Measurements from ENCODE around the gene SPDYE2.
"Not testable (repeated sequence)": the region's sequence is repeated elsewhere in the genome, so short reads cannot be mapped to it uniquely, and the experiment has no call there.

SPDYE2 gene

DNA sequence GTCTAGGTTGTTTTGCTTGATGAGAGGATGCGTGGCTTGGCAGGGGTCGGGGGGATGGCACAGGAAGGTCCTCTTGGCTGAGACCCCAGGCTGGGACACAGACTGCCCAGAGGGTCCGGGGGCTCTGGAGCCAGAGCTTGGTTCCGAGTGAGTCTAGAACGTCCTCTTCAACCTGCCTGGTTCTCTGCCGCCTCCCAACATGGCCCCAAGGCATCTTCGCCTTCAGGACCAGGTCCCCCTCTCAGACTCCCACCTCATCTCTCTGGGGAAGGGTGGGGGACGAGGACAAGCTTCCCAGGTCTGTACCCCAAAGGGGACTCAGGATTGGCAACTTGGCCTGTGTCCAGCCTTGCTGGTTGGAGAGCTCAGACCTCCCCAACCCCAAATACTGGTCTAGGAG, 8.9 kb upstream of the SPDYE2 start:
- not testable (repeated sequence) for DNase-seq

DNA sequence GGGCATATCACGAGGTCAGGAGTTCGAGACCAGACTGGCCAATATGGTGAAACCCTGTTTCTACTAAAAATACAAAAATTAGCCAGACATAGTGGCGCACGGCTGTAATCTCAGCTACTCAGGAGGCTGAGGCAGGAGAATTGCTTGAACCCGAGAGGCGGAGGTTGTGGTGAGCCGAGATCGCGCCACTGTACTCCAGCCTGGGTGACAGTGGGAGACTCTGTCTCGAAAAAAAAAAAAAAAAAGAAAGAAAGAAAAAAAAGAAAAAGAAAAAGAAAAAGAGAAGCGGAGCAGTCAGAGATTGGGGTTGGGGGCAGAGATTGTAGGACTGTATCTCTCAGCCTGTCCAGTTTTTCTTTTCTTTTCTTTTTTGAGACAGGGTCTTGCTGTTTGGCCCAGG, 8.3 kb upstream of the SPDYE2 start:
- not testable (repeated sequence) for DNase-seq

DNA sequence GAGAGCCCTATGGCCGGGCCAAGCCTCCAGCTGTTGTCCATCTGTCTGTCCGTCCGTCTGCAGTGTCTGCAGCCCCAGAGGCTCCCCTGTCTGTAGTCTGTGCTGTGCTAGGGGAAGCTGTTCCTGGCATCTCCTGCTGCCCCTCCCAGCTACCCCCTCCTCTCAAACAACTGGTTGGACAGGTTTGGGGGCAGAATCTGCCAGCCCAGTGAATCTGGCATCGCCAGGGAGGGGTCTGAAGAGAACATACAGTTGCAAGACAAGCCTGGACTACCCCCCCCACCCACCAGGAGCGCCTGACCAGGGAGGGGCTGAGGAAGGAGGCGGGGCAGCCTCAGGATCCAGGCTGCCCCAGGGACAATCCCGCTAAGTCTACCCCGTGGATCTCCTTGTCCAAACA, 7.4 kb upstream of the SPDYE2 start, which contains the start of gene UPK3BL2:
Gene UPK3BL2, minus strand, starts transcription at position 101 of the 400 bp plus-strand sequence. Its CDS starts 60 bp downstream, at position 41.
- DNase-seq: not testable (repeated sequence)

DNA sequence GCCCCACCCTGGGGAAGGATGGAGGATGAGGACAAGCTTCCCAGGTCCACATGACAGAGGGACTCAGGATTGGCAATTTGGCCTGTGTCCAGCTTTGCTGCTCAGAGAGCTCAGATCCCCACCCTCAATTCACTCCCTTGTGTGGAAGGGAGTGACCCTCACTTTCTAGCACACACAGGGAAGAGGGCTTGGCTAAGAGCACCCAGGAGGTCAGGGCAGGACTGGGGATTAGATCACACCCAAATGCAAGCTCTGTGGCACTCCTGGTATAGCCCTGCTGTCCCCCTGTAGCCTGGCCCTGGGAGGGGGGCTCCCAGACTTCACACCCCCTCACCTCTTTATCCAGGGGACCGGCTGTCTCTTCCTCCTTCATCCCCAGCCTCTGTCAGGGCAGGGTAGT, 6.7 kb upstream of the SPDYE2 start:
- DNase-seq: not testable (repeated sequence)

DNA sequence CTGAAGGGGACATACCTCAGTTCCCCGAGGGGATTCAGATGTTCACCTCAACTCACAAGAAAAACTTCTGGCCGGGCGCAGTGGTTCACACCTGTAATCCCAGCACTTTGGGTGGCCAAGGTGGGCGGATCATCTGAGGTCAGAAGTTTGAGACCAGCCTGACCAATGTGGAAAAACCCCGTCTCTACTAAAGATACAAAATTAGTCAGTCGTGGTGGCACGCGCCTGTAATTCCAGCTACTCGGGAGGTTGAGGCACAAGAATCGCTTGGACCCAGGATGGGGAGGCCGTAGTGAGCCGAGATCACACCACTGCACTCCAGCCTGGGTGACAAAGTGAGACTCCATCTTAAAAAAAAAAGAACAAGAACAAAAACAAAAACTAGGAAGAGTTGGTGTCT, 5.7 kb upstream of the SPDYE2 start:
- DNase-seq: not testable (repeated sequence)

DNA sequence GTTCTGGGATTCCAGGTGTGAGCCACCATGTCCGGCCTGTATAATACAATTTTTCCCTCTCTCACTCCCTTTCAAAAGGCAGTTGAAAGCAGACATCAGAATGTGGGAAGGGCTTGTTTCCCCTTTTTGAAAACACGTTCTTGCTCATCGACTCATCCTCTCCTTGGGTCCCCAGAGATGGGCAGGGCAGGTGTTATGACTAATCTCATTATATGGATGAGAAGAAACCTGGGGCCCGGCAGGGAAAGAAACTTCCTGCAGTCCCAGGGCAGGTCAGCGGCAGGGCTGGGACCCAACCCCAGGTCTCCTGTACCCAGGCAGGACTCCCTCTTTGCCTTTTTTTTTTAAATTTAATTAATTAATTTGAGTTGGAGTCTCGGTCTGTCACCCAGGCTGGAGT, 4.7 kb upstream of the SPDYE2 start:
- DNase-seq: not testable (repeated sequence)

DNA sequence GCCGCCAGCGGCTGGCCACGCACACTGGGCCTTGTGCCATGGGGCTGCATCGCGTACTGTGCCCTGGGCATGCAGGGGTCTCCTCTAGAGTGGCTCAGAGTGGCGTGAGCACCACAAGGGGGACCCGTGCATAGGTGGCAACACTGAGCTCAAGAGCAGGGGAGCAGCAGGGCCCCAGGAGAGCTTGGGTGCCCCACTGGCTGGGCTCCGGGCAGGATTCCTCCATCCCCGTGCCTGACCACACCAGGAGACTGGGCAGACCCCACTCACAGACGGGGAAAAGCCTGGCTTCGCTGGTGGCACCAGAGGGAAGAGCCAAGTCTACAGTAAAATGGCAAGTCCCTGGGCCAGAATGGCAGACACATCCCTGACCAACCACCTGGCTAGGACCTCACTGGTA, 17.6 kb downstream of the SPDYE2 start:
- not testable (repeated sequence) for DNase-seq

DNA sequence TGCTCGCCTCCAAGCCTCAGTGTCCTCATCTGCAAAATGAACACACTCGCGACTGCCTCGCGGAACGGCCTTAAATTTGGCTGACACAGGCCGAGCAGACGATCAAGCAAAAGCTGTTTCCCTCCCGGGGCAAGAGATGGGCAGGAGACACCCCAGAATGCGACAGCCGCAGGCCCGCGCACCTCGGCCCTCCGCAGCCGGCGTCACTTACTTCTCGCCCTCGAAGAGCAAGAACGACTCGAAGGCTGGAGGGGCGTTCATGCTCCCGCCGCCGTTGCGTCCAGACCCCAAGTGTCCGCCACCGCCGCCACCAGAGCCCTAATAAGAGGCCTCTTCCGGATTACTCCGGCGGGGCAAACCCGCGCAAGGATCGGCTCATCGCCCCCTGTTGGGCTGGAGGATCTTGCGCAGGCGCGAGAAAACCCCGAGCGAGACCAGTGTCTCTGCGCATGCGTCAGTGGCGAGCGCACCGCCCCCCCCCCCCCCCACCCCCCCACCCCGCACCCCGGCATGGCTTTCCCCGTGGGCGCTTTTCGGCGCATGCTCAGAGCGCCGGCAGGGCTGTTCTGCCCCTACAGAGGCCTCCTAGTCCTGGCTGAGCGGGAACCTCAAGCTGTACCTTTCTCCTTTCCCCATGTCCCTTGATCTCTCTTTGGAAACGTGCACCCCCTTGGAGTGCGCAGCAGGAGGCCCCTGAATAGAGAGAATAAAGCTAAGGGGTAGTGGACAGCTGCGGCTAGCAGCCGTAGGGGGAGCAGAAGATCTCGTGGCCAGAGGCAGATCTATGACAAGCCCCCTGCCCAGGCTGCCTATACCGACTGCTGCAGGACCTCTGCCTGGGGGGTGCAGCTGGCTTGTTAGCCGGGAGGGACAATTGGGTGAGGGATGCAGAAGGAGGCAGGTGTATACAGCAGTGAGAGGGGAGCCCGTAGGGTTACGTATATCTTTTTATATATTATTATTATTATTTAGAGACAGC, 21.5 kb downstream of the SPDYE2 start, which contains the start of gene POLR2J3:
Gene POLR2J3, minus strand, starts transcription at position 323 of the 979 bp plus-strand sequence. Its CDS starts 62 bp downstream, at position 261.
- DNase-seq: not testable (repeated sequence)

DNA sequence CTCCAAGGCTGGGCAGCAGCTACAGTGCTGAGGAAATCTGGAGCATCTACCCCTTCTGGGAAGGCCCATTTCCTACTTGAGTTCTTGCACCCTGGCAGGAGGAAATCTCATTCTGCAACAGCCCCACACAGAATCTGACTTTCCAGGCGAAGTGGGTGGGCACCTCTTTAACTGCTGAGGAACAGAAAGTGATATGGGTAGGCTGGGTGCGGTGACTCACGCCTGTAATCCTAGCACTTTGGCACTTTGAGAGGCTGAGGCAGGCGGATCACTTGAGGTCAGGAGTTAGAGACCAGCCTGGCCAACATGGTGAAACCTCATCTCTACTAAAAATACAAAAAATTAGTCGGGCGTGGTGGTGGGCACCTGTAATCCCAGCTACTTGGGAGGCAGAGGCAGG, 23.6 kb downstream of the SPDYE2 start:
- not testable (repeated sequence) for DNase-seq

DNA sequence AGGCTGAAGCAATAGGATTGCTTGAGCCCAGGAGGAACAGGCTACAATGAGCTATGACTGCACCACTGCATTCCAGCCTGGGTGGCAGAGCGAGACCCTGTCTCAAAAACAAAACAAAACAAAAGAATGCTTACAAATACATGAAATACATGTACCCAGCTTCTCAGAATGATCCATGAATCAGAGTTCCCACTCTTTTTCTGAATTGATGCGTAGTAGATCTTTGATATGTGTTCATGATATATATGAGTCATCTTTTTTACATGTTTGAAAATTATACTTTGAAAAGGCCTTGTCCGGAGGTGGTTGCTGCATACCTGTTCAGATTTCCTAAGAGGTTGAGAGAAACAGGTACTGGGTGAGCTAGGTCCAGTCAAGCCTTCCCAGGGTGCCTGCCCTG, 25.3 kb downstream of the SPDYE2 start:
- not testable (repeated sequence) for DNase-seq

DNA sequence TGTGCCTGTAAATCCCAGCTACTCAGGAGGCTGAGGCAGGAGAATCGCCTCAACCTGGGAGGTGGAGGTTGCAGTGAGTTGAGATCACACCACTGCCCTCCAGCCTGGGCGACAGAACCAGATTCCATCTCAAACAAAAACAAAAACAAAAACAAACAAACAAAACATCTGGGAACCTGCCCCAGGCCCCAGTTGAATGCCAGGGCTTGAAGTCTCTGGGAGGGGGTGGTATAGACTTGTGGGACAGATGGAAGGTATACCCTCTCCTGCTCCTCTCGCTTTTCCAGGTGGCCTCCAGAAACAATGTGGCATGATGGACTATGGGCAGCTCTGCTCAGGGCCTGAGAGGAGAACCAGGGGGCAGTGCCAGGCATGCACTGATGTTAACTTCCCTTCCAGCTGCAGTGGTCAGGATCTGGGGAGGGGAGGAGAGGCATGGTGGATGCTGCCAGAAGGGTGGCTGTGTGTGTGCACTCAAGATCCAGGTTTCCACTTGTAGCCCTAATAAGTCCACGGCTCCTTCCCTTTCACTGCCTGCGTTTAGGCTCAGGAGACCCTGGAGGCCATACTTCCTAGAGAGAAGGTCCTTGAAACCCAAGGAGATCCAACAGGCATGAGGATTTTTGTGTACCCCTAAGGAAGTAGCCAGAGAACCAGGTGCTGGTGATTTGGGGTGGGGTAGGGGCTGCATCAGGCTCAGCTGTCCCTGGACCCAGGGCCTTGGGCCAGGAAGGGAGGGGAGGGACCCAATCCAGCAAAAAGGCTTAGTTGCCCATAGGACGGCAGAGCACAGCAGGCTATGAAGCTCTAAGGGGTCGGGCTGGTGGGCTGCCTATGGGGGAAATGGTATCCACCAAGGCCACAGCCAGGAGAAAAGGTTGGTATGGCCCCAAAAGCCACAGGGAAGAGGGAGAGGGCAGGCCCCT, 26.6 kb downstream of the SPDYE2 start:
- not testable (repeated sequence) for DNase-seq

DNA sequence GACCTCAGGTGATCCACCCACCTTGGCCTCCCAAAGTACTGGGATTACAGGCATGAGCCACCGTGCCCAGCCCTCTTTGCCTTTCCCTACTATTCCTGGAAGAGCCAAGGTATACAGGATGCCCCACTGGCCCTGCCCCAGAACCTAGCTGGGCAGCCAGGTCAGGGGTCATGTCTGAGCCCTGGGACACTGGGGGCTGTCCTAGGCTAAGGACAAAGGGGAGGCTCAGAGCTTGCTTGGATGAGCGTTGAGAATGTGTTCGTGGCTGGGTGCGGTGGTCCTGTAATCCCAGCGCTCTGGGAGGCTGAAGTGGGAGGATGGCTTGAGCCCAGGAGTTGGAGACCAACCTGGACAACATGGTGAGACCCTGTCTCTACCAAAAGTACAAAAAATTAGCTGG, 27.5 kb downstream of the SPDYE2 start:
- DNase-seq: not testable (repeated sequence)

DNA sequence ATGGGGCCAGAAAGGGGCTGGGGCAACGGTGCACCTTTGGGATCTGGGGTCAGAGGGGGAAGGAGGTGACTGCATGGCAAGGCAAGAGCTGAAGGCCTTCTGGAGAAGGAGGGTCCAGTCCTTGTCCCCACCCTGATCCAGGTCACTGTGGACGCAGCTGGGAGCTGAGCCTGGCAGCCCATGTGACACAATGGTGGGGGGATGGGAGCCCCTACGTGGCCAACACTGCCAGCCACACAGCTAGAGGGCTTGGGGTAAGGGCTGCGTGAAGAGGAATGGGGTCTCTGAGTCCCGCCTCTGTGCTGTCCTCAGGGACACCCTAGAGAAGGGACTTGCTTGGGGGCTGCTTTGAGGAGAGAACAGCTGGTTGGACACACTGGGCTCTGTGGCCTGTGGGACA, 30.7 kb downstream of the SPDYE2 start:
- not testable (repeated sequence) for DNase-seq

DNA sequence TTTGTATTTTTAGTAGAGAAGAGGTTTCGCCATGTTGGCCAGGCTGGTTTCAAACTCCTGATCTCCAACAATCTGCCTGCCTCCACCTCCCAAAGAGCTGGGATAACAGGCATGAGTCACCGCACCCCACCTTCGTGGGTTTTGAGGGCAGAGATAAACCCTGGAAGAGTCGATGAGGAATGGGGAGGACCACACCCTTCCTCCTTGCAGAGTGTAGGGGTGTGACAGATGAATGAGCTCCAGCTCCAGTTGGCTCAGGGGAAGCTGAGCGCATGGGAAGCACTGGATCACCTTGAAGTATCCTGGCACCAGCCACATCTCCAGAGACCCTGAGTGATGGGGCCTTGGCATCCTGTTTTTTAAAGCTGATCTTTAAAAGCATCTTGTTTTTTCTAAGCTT, 32.5 kb downstream of the SPDYE2 start:
- not testable (repeated sequence) for DNase-seq

DNA sequence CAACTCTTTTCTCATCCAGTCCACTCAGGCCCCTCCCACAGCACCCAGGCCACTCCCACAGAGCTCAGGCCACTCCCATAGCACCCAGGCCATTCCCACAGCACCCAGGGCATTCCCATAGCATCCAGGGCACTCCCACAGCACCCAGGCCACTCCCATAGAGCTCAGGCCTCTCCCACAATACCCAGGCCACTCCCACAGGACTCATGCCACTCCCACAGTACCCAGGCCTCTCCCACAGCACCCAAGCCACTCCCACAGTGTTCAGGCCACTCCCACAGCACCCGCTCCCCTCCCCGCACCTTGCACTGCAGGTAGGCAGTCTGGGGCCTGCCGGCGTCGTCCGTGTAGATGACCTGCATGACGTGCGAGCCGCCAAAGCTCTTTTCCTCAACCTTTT, 38.8 kb downstream of the SPDYE2 start:
- not testable (repeated sequence) for DNase-seq

DNA sequence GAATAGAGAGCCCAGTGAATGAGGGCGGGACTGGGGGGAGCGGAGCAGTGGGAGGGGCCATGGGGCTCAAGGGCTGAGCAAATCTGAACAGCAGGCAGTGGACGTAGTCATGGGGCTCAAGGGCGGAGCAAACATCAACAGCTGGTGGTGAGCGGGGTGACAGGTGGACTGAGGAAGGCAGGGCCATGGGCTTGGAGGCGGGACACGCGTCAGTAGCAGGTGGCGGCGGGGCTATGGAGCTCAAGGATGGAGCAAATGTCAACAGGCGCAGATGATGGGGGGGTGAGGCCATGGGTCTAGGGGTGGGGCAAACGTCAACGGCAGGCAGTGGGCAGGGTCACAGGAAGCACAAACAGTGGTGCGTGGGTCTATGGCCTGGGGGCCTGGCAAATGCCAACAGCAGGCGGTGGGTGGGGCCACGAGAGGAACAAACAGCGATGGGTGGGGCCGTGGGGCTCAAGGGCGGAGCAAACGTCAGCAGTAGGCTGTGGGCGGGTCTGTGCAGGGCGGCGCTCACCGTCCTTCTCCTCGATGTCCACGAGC, 41.5 kb downstream of the SPDYE2 start:
- DNase-seq: not testable (repeated sequence)

DNA sequence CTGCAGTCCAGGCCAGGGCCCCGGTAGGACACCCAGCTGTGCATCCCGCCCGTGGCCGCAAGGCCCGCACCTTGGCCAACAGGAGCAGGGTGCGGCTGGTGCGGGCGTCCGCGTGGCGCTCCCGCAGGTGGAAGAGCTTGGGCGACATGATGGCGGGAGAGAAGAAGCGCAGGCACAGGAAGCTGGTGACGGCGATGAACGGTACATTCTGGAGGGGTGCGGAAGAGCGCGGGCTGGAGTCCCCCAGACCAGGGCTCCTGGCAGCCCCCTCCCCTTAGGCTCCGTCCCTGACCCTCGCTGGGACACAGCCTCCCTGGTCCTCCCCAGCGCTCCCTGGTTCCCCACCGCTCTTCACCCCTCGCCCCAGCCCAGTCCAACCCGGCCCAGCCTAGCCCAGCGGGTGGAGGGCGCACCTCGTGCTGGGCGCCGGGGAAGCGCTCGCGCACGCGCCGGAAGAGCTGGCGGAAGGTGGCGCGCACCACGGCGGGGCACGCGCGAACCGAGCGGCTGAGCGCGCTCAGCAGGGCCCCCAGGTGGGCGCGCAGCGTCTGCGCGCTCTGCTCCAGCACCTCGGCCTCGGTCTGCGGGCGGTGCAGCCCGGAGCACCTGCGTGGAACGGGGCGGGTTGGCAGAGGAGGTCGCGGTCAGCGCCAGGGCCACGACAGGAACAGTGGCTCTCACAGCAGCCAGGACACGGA, 42.8 kb downstream of the SPDYE2 start:
- DNase-seq: not testable (repeated sequence)

DNA sequence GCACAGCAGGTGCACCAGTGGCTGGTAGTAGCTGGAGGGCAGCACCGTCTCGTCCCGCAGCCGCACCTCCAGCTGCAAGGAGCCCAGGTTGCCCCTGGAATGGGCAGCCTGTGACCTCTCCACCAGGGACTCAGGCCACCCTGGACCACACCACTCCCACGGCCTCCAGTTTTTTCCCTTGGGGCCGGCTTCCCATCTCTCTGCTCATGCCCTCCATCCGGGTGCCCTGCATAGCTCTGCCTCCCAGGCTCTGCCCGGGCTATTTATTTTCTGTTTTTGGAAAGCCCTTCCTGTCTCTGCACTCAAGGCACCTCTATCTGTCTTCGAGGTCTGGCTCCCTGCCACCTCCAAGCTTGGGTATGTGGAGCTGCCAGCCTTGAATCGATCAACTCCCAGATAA, 45.0 kb downstream of the SPDYE2 start:
- DNase-seq: not testable (repeated sequence)

DNA sequence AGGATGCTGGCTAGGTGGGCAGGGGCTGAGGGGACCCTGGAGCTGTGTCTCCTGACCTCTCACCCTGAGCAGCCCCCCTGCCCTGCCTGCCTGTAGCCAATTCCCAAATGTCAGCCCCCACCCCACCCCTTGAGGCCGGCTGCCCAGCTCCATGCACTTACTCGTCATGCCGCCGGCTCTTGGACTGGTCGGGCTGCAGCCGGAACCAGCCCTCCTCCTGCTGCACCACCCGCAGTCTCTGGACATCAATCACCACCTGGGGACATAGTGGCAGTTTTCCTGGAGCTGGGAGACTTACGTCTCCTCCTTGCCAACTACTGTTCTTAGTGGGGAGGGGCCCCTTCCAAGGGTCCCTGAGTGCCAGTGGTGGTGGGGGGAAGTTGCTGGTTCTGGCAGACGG, 48.7 kb downstream of the SPDYE2 start:
- not testable (repeated sequence) for DNase-seq

DNA sequence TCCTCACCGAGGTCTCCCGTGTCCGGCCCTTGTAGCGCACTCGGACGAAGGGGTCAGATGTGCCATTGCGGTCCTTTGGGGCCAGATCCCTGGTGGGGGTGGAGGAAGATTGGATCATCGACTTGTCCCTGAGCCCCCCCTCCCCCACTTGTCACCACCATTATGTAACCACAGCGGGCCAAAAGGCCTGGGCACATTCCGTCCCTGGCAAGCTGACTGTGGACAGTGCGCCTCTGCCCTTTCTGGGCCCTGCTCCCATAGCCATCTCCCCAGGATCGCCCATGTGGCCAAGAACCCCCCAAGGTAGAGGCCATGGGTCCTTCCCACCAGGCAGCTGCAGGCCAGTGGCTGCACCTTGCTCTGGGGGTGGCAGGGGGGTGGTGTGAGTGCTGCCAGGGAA, 51.3 kb downstream of the SPDYE2 start:
- not testable (repeated sequence) for DNase-seq

DNA sequence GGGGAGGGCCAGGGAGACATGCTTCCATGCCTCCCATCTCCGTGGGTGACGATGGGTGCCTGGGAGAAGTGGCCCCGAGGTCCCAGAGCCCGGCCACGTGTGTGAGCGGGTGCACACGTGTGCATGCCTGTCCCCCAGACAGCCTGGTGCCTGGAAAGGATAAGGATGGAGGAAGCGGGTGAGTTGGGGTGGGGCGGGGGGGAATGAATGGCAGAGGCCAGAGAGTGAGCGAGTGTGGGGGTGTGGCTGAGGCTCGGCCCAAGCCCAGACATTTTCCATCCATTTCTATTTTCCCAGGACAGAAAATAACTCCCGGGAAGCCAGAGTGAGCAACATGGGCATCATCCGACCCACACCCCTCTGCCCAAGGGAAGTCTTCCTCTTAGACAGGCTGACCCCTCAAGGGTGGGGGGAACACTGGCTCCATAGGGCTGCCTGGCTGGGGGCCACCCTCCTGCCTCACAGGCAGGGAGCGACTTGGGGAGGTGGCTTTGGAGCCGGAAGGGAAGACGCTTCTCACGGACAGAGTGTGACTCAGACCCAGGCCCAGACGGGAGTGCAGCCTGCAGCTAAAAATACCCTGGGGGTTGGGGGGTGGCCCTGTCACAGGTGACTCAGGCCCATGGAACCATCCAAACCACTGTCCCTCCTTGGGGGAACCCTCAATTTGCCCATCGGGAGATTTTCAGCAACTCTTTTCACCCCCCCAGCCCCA, 53.6 kb downstream of the SPDYE2 start:
- not testable (repeated sequence) for DNase-seq
